Heart left ventricle (tissue), 16 donors: Measurements from ENCODE around the gene ABCF1. TPM values are rescaled to one million over a fixed set of nuclear protein-coding genes. Genes with fewer than 3 reads are reported as not detected.

Experiments
- ATAC-seq, 4 donors: fragments of 200-7000 bp; cut with Tn5 transposase; one replicate each; pipeline ENCODE4 v1.9.1; 2020 to 2022; ENCODE audit warnings: moderate library complexity in 4 of 4, mild to moderate bottlenecking in 3 of 4, moderate number of reproducible peaks in 1 of 4
- DNase-seq, 5 donors: peaks; one replicate each; pipeline ENCODE4 v3.0.0-alpha.2; 2020
- H3K27ac ChIP-seq, 12 donors: fragments of 200-600 bp; sonication (generic) in 4 of 12; one replicate each; pipeline versions ENCODE4 v1.5.0 to v1.8.0; 2016 to 2022; ENCODE audit warnings: mild to moderate bottlenecking in 2 of 12
- H3K27me3 ChIP-seq, 9 donors: fragments of 200-600 bp; sonication (generic) in 2 of 9; one replicate each; pipeline versions ENCODE4 v1.5.1 to v1.8.0; 2016 to 2022; ENCODE audit warnings: mild to moderate bottlenecking in 3 of 9
- H3K36me3 ChIP-seq, 9 donors: fragments of 200-600 bp; sonication (generic) in 2 of 9; one replicate each; pipeline versions ENCODE4 v1.5.0 to v1.8.0; 2018 to 2022; ENCODE audit warnings: mild to moderate bottlenecking in 2 of 9
- H3K4me1 ChIP-seq, 12 donors: fragments of 200-600 bp; sonication (generic) in 4 of 12; one replicate each; pipeline versions ENCODE4 v1.5.0 to v1.8.0; 2016 to 2022; ENCODE audit warnings: mild to moderate bottlenecking in 3 of 12
- H3K4me3 ChIP-seq, 12 donors: fragments of 200-600 bp; sonication (generic) in 4 of 12; one replicate each; pipeline versions ENCODE4 v1.5.0 to v1.8.0; 2017 to 2022; ENCODE audit warnings: mild to moderate bottlenecking in 9 of 12, moderate library complexity in 4 of 12
- H3K9me3 ChIP-seq, 12 donors: fragments of 200-600 bp; sonication (generic) in 4 of 12; one replicate each; pipeline versions ENCODE4 v1.5.0 to v1.8.0; 2016 to 2022; ENCODE audit warnings: mild to moderate bottlenecking in 1 of 12
- CTCF ChIP-seq, 12 donors: fragments of 200-600 bp; sonication (generic) in 4 of 12; IDR thresholded peaks; one replicate each; pipeline versions ENCODE4 v1.5.0 to v1.8.0; 2018 to 2022; ENCODE audit warnings: antibody characterized with exemption in 12 of 12, mild to moderate bottlenecking in 5 of 12
- POLR2A ChIP-seq, 2 donors: fragments of 450-650 bp; IDR thresholded peaks; one replicate each; pipeline ENCODE4 v1.6.1; 2017; ENCODE audit warnings: antibody characterized with exemption in 2 of 2, mild to moderate bottlenecking in 2 of 2, moderate library complexity in 2 of 2
- WGBS, 4 donors: extraction: QIAGEN DNeasy Blood & Tissue Kit in 2 of 4; methylation state at CpG; one replicate each; pipeline versions ENCODE4 v1.1.5 to v1.1.7; 2013 to 2018; 5-methylcytosine and 5-hydroxymethylcytosine counted together
- intact Hi-C, 10 donors: fragments of 100-400 bp; cut with DNase I; formaldehyde crosslinking; loops; one replicate each; pipeline versions ENCODE4 v1.11.1 to v1.14.2; 2022
- polyA plus RNA-seq, 2 donors: library from polyadenylated mRNA; stranded (reverse); fragments of 200-250 nt; gene quantifications; one replicate each; pipeline ENCODE4 v1.2.3, GENCODE V29; 2013
- total RNA-seq, 9 donors: library from RNA; depleted of rRNA in 2 of 9; stranded (reverse); fragments of >200 nt in 2 of 9; fragmentation: NEBNext Ultra II Directional in 3 of 9; extraction: Animal tissue kit (Norgen Biotek cat#: 25700) in 3 of 9; gene quantifications; one replicate each; pipeline versions ENCODE4 v1.1.0 to v1.2.4, GENCODE V29; 2016 to 2023
- donor health status: ischemic (EF 13 %, LVEDD 7.1; RV severe dilation, severe dysfunction).
- donor health status: healthy with polysubstance abuse.
- donor health status: DM: no; HTN: yes; CAD: no.
- donor health status: DM: no; HTN: no; CAD: no.
- donor health status: ischemic (EF 25% LVEDD 6.9; RV normal size, moderate dysfunction).
- donor health status: ischemic (EF 25% LVEDD 5.7; RV mildly dilated, moderate dysfunction).
- donor health status: healthy.
- donor health status: DM: yes; HTN: yes; CAD: no.
- donor health status: ischemic (EF 35%, LVEDD 5.7; RV mildly dilated, moderate dysfunction).
- donor health status: nonischemic (EF 11% LVEDD 7.7; RV severe dilation, severe dysfunction).
- donor health status: DM: yes; HTN: yes; CAD: no.
- donor health status: PGD.
- donor health status: ischemic (EF 29% LVEDD 5.4; RV normal size, mild dysfunction).
- donor health status: nonischemic (EF 23%, LVEDD 6.1; RV moderate dilation, normal function).

ABCF1 gene
- total and polyA plus RNA-seq, 11 donors: 28.0 to 76.8 (median 39.8) TPM

- ATAC-seq: no peak
- Histone ChIP-seq H3K4me1 (peaks cover 0 to 50% (median 45%) of the 10 kb centered on the region in 12 donors), H3K9me3 (no peaks in the 10 kb centered on the region)
Measured at GRCh38 chr6:30615958-30616810, 44.9 kb downstream of the ABCF1 start.

GRCh38 chr6:30616811-30617564, 45.7 kb downstream of the ABCF1 start, which contains the start of gene PPP1R10:
TSS of gene PPP1R10 (minus strand) at chr6:30617243. CDS start at chr6:30609944, 7,299 bp downstream.
- H3K36me3 ChIP-seq: peaks cover 0 to 58% (median 43%) of the 10 kb centered on the region in 9 donors
- peak within 1 kb of the TSS; percentile 94 to 99 (median 97) for H3K27ac ChIP-seq
- H3K4me1 ChIP-seq: peaks cover 0 to 42% (median 37%) of the 10 kb centered on the region in 12 donors
- peak; percentile 99 for TF ChIP-seq POLR2A (IDR thresholded peaks at IDR 0.05)
- TF ChIP-seq CTCF (IDR thresholded peaks at IDR 0.05): no peak
- peak within 1 kb of the TSS; percentile 57 to 92 (median 78) for H3K4me3 ChIP-seq
- intact Hi-C loops: loop anchor here in 7 of 10 donors (1.0 to 5.0 kb wide), 7 partner anchors 46 to 125 kb away; partner anchors contain the start of genes TUBB (in 6 of the 7), GNL1 (in 2 of the 7), PRR3 (in 2 of the 7) and ABCF1 (in 1 of the 7)
- DNase-seq: peak; percentile 97 to 100 (median 100)
- H3K9me3 ChIP-seq: no peaks in the 10 kb centered on the region
- no peaks in the 10 kb centered on the region for H3K27me3 ChIP-seq
- 0% methylated on average over 40 of the region's 40 CpGs for WGBS, 4 donors
- ATAC-seq: peak; percentile 87 to 92 (median 92)

More at GRCh38 chr6:30615958-30616810, 44.9 kb downstream of the ABCF1 start:
- no peak for DNase-seq
- H3K4me3 ChIP-seq: peak overlapping the region; percentile 57 to 92 (median 78)
- intact Hi-C loops: loop anchor here in 6 of 10 donors (1.0 to 5.0 kb wide), 8 partner anchors 45 to 126 kb away; partner anchors contain the start of genes TUBB (in 5 of the 6), GNL1 (in 3 of the 6), PRR3 (in 2 of the 6) and ABCF1 (in 1 of the 6)
- H3K27me3 ChIP-seq: no peaks in the 10 kb centered on the region
- 0% methylated on average over 10 of the region's 10 CpGs for WGBS, 4 donors
- H3K36me3 ChIP-seq: peaks cover 0 to 58% (median 35%) of the 10 kb centered on the region in 9 donors
- peak overlapping the region; percentile 90 to 99 (median 96) for H3K27ac ChIP-seq
- no peak for TF ChIP-seq CTCF (IDR thresholded peaks at IDR 0.05)
- no peak for TF ChIP-seq POLR2A (IDR thresholded peaks at IDR 0.05)

DNA sequence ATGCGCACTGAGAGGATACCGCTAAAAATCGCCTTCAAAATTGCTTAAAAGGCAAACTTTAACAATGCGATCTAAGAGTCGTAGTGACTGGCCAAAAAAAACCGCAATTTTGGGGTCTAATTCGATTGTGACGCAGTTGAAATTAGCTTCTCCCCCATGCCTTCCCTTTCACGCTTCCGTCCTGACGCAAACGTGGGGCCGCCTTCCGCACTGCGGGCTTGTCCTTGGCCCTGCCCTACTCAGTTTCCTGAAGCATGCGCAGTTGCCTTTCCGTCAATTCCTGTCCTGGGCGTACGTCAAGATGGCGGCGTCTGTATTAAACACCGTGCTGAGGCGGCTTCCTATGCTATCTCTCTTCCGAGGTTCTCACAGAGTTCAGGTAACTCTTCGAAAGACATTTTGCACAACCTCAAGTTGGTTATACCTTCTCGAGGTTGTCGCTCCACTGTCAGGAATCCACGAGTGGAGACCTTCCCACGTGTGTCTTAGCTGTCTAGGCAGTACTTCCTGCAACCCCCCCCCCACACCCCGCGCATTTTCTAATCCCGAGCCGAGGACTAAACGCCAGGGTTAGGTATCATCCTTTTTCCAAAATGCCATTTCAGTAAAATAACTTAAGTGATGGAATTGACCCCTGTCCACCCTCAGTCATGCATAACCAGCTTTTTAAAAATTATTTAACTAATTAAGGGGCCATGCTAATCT, 46.5 kb downstream of the ABCF1 start, which contains the start of gene MRPS18B:
MRPS18B (plus strand) TSS at position 276 of the 705 bp plus-strand sequence; CDS start at position 302, 26 bp downstream.
- H3K9me3 ChIP-seq: no peaks in the 10 kb centered on the region
- peak within 1 kb of the TSS; percentile 94 to 99 (median 97) for H3K27ac ChIP-seq
- H3K4me3 ChIP-seq: peak within 1 kb of the TSS; percentile 57 to 92 (median 78)
- WGBS, 4 donors: 0 to 2% (median 0%) methylated on average over 34 of the region's 34 CpGs
- intact Hi-C loops: loop anchor here in 8 of 10 donors (1.0 to 5.0 kb wide), 7 partner anchors 47 to 125 kb away; partner anchors contain the start of genes TUBB (in 7 of the 8), GNL1 (in 2 of the 8), PRR3 (in 2 of the 8) and ABCF1 (in 1 of the 8)
- no peaks in the 10 kb centered on the region for H3K27me3 ChIP-seq
- H3K36me3 ChIP-seq: peaks cover 0 to 61% (median 50%) of the 10 kb centered on the region in 9 donors
- H3K4me1 ChIP-seq: peaks cover 0 to 35% (median 31%) of the 10 kb centered on the region in 12 donors
- TF ChIP-seq POLR2A (IDR thresholded peaks at IDR 0.05): peak in 1 of 2 donors; percentile 58
- TF ChIP-seq CTCF (IDR thresholded peaks at IDR 0.05): no peak
- ATAC-seq (peak; percentile 85 to 94 (median 92)), DNase-seq (peak; percentile 98 to 99 (median 99))
